Ovary (tissue), 9 donors: ENCODE measurements around the gene FBXO34. TPM values are rescaled to one million over a fixed set of nuclear protein-coding genes. Genes with fewer than 3 reads are reported as not detected.

ENCODE experiments used
- DNase-seq, 5 donors: peaks; one replicate each; pipeline ENCODE4 v3.0.0-alpha.2; 2019 to 2020
- H3K27ac ChIP-seq, 2 donors: fragments of 200-600 bp; one replicate each; pipeline versions ENCODE4 v1.5.1 to v1.8.0; 2019 to 2022
- H3K27me3 ChIP-seq: fragments of 200-600 bp; one replicate; pipeline ENCODE4 v1.8.0; 2022
- H3K36me3 ChIP-seq: fragments of 200-600 bp; sonication (generic); one replicate; pipeline ENCODE4 v1.5.1; 2019
- H3K4me1 ChIP-seq: one replicate; pipeline ENCODE4 v1.8.1; 2013; ENCODE audit warnings: mild to moderate bottlenecking, moderate library complexity; ENCODE audit not compliant: insufficient read depth
- H3K4me3 ChIP-seq: fragments of 200-600 bp; sonication (generic); one replicate; pipeline ENCODE4 v1.5.1; 2017
- H3K9me3 ChIP-seq, 2 donors: fragments of 200-600 bp in 1 of 2; sonication (generic) in 1 of 2; one replicate each; pipeline versions ENCODE4 v1.5.1 to v1.8.1; 2013 to 2019; ENCODE audit warnings: mild to moderate bottlenecking in 1 of 2, moderate library complexity in 1 of 2
- CTCF ChIP-seq, 3 donors: fragments of 450-650 bp in 2 of 3; fragments of 200-600 bp in 1 of 3; IDR thresholded peaks; one replicate each; pipeline versions ENCODE4 v1.5.1 to v1.8.0; 2016 to 2022; ENCODE audit warnings: antibody characterized with exemption in 3 of 3, mild to moderate bottlenecking in 1 of 3
- EP300 ChIP-seq: sonication (generic); formaldehyde crosslinking; IDR thresholded peaks from one replicate; pipeline ENCODE4 v1.6.1; 2017; ENCODE audit warnings: antibody characterized with exemption
- POLR2A ChIP-seq: fragments of 450-650 bp; IDR thresholded peaks from one replicate; pipeline ENCODE4 v1.6.1; 2017; ENCODE audit warnings: antibody characterized with exemption, mild to moderate bottlenecking, moderate library complexity
- WGBS, 3 donors: extraction: QIAGEN DNeasy Blood & Tissue Kit in 1 of 3; methylation state at CpG; one replicate each; pipeline versions ENCODE4 v1.1.5 to v1.1.7; 2013 to 2017; 5-methylcytosine and 5-hydroxymethylcytosine counted together
- intact Hi-C, 4 donors: fragments of 100-400 bp; cut with DNase I; formaldehyde crosslinking; loops; one replicate each; pipeline versions ENCODE4 v1.11.0 to v1.15.1; 2022 to 2023
- polyA plus RNA-seq, 2 donors: library from polyadenylated mRNA; stranded (reverse); fragments of 200-250 nt in 1 of 2; fragments of 350-450 nt in 1 of 2; fragmentation: Illumina TruSeq in 1 of 2; extraction: RNeasy Lipid Tissue Mini Kit (QIAGEN cat#74804) in 1 of 2; gene quantifications; one replicate each; pipeline ENCODE4 v1.2.3, GENCODE V29; 2013 to 2014
- small RNA-seq: library from RNA; depleted of rRNA; stranded (forward); fragments of <200 nt; gene quantifications from one replicate; pipeline ENCODE3, GENCODE V24; 2016
- total RNA-seq, 7 donors: library from RNA; depleted of rRNA in 2 of 7; stranded (reverse); fragments of >200 nt in 2 of 7; fragmentation: NEBNext Ultra II Directional in 3 of 7; extraction: Animal tissue kit (Norgen Biotek cat#: 25700) in 3 of 7; gene quantifications; one replicate each; pipeline versions ENCODE4 v1.1.0 to v1.2.4, GENCODE V29; 2016 to 2023
- donor health status: DM: no; HTN: no; CAD: no; lungs with moderate emphysema.
- donor health status: DM: no; HTN: no; CAD: no.
- donor health status: Bipolar disorder and iron deficiency.
- donor health status: DM: yes; HTN: yes; CAD: no.
- donor health status: DM: no; HTN: no; CAD: no.
- donor health status: DM: yes; HTN: yes; CAD: no.

FBXO34 gene
- total and polyA plus RNA-seq, 9 donors = 11.4 to 29.8 (median 20.8) TPM

GRCh38 chr14:55399183-55399582 is 128.0 kb downstream of the FBXO34 start:
- no peak for DNase-seq
- no peak overlapping the region for H3K4me3 ChIP-seq
- WGBS, 3 donors = 88 to 91% (median 90%) methylated on average over 1 of the region's 1 CpG
- H3K9me3 ChIP-seq = no peaks in the 10 kb centered on the region
- H3K27ac ChIP-seq = peak overlapping the region in 1 of 2 donors; percentile 6
- TF ChIP-seq EP300 = no peak
- TF ChIP-seq POLR2A = no peak
- no peak for TF ChIP-seq CTCF (IDR thresholded peaks at IDR 0.05)
- H3K4me1 ChIP-seq = peaks cover 6% of the 10 kb centered on the region
- intact Hi-C loops = no loop called here
- no peaks in the 10 kb centered on the region for H3K27me3 ChIP-seq
- no peaks in the 10 kb centered on the region for H3K36me3 ChIP-seq

GRCh38 chr14:55399852-55400251 is 128.6 kb downstream of the FBXO34 start:
- Histone ChIP-seq H3K27me3 (no peaks in the 10 kb centered on the region), H3K36me3 (no peaks in the 10 kb centered on the region), H3K27ac (no peak overlapping the region), H3K9me3 (no peaks in the 10 kb centered on the region), H3K4me1 (peaks cover 6% of the 10 kb centered on the region), H3K4me3 (no peak overlapping the region)
- TF ChIP-seq POLR2A = no peak
- intact Hi-C loops = no loop called here
- no peak for DNase-seq
- 60 to 73% (median 70%) methylated on average over 2 of the region's 2 CpGs for WGBS, 3 donors

DNA sequence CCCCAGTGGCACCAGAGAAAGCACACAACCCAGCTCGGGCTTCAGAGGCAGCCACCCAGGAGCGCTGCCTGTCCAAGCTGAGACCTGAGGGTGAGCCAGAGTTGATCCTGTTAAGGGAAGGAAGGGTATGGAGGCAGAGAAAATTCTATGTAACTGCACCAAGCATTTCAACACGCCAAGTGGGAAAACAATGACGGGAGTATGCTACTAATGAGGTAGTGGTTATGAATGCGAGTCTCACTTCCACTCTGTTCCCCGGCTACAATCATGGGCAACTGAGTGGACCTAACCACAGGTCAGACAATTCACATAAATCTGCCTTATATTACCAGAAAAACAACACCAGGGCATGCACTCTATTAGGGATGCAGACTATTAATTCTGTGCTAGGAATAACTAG is 130.5 kb downstream of the FBXO34 start:
- WGBS, 3 donors = 89 to 94% (median 93%) methylated on average over 6 of the region's 6 CpGs
- intact Hi-C loops = no loop called here
- no peak overlapping the region for H3K27ac ChIP-seq

More for the DNA sequence above, 130.5 kb downstream of the FBXO34 start:
- Histone ChIP-seq H3K27me3 (no peaks in the 10 kb centered on the region), H3K36me3 (no peaks in the 10 kb centered on the region), H3K4me3 (no peak overlapping the region), H3K9me3 (no peaks in the 10 kb centered on the region), H3K4me1 (peaks cover 6% of the 10 kb centered on the region)
- DNase-seq = no peak
- TF ChIP-seq POLR2A (no peak), CTCF (IDR thresholded peaks at IDR 0.05) (no peak), EP300 (no peak)

Small RNAs within 50 kb of the gene (small RNA-seq; reads per million reads assigned to genes)
- gene AL356801.1 = not detected

Other genes starting within 250 kb of the FBXO34 start
- gene WDHD1, start 244.3 kb upstream of the FBXO34 start, total RNA-seq = 1 to 10 TPM; 1.4 to 4.2 (median 2.7) TPM
- gene WDHD1, start 244.3 kb upstream of the FBXO34 start, polyA plus RNA-seq = 1 to 10 TPM; 1.2 to 2.5 TPM
- 10 to 100 TPM in 6 of 7 donors, 1 to 10 TPM in 1; 6.4 to 31.1 (median 17.4) TPM for gene SOCS4, start 244.2 kb upstream of the FBXO34 start, total RNA-seq
- gene SOCS4, start 244.2 kb upstream of the FBXO34 start, polyA plus RNA-seq = 1 to 10 TPM; 3.5 to 6.9 TPM
- 100 to 1,000 TPM in 2 of 7 donors, 10 to 100 TPM in 5; 35.6 to 130 (median 81.9) TPM for gene MAPK1IP1L, start 219.8 kb upstream of the FBXO34 start, total RNA-seq
- 10 to 100 TPM; 38.1 to 59.8 TPM for gene MAPK1IP1L, start 219.8 kb upstream of the FBXO34 start, polyA plus RNA-seq
- gene LGALS3, start 142.2 kb upstream of the FBXO34 start, total RNA-seq = 100 to 1,000 TPM; 227 to 387 (median 259) TPM
- gene LGALS3, start 142.2 kb upstream of the FBXO34 start, polyA plus RNA-seq = 100 to 1,000 TPM; 228 to 516 TPM
- gene DLGAP5, start 79.8 kb upstream of the FBXO34 start, total RNA-seq = under 1 TPM in 3 of 7 donors, not detected in 4; 0.43 to 0.69 (median 0.46) TPM
- under 1 TPM; 0.47 to 0.65 TPM for gene DLGAP5, start 79.8 kb upstream of the FBXO34 start, polyA plus RNA-seq
- gene ATG14, start 140.4 kb downstream of the FBXO34 start, total RNA-seq = 10 to 100 TPM in 6 of 7 donors, 1 to 10 TPM in 1; 9.5 to 15.6 (median 12.1) TPM
- 10 to 100 TPM; 10.4 to 22.5 TPM for gene ATG14, start 140.4 kb downstream of the FBXO34 start, polyA plus RNA-seq
- gene TBPL2, start 169.2 kb downstream of the FBXO34 start, total RNA-seq = not detected
- gene TBPL2, start 169.2 kb downstream of the FBXO34 start, polyA plus RNA-seq = under 1 TPM in 1 of 2 donors, not detected in 1; 0.05 TPM